Suprapubic skin (tissue), 4 donors: Measurements from ENCODE around the gene TMEM116.
"Not testable (repeated sequence)": the region's sequence is repeated elsewhere in the genome, so short reads cannot be mapped to it uniquely, and the experiment has no call there.

Source experiments
- CTCF ChIP-seq, 2 donors: fragments of 200-600 bp in 1 of 2; fragments of 450-650 bp in 1 of 2; sonication (generic) in 1 of 2; IDR thresholded peaks; one replicate each; pipeline ENCODE4 v1.5.1; 2016 to 2019; ENCODE audit warnings: antibody characterized with exemption in 2 of 2, mild to moderate bottlenecking in 1 of 2, moderate library complexity in 1 of 2
- EP300 ChIP-seq: sonication (generic); formaldehyde crosslinking; IDR thresholded peaks from one replicate; pipeline ENCODE4 v1.6.1; 2017; ENCODE audit warnings: antibody characterized with exemption
- POLR2A ChIP-seq, 2 donors: fragments of 450-650 bp; IDR thresholded peaks; one replicate each; pipeline ENCODE4 v1.6.1; 2017; ENCODE audit warnings: antibody characterized with exemption in 2 of 2, mild to moderate bottlenecking in 2 of 2, moderate library complexity in 2 of 2
- POLR2AphosphoS5 ChIP-seq, 3 donors: sonication (generic); formaldehyde crosslinking; IDR thresholded peaks; one replicate each; pipeline ENCODE4 v1.6.1; 2017; ENCODE audit warnings: antibody characterized with exemption in 3 of 3

DNA sequence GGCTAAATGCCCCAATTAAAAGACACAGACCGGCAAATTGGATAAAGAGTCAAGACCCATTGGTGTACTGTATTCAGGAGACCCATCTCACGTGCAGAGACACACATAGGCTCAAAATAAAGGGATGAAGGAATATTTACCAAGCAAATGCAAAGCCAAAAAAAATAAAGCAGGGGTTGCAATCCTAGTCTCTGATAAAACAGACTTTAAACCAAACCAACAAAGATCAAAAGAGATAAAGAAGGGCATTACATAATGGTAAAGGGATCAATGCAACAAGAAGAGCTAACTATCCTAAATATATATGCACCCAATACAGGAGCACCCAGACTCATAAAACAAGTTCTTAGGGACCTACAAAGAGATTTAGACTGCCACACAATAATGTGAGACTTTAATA is 53.4 kb downstream of the TMEM116 start:
- not testable (repeated sequence) for TF ChIP-seq CTCF (IDR thresholded peaks at IDR 0.05); POLR2AphosphoS5 (IDR thresholded peaks at IDR 0.05); POLR2A (IDR thresholded peaks at IDR 0.05); EP300
